Fibroblast of villous mesenchyme (primary cell): ENCODE measurements around the gene CLASRP. TPM values are rescaled to one million over a fixed set of nuclear protein-coding genes. Genes with fewer than 3 reads are reported as not detected.
A peak's percentile ranks its signal among the peaks of the same experiment; 100 is the strongest.
"Not testable (repeated sequence)": the region's sequence is repeated elsewhere in the genome, so short reads cannot be mapped to it uniquely, and the experiment has no call there.

Experiments used
- DNase-seq: peaks from one replicate; pipeline ENCODE4 v3.0.0-alpha.2; 2010; ENCODE audit warnings: low read depth
- H3K4me3 ChIP-seq: 2 replicates; pipeline ENCODE4 v1.5.1; 2011; ENCODE audit warnings: low read depth, mild to moderate bottlenecking, low read length
- CTCF ChIP-seq: IDR thresholded peaks from 2 replicates; pipeline ENCODE4 v1.5.1; 2012; ENCODE audit warnings: low read depth, mild to moderate bottlenecking, low read length; ENCODE audit not compliant: insufficient read depth
- total RNA-seq: library from RNA; depleted of rRNA; stranded (reverse); fragments of >200 nt; gene quantifications from 2 replicates; pipeline ENCODE4 v1.2.3, GENCODE V29; 2012

Gene CLASRP
- total RNA-seq, 1 donor = 16.4 TPM

DNA sequence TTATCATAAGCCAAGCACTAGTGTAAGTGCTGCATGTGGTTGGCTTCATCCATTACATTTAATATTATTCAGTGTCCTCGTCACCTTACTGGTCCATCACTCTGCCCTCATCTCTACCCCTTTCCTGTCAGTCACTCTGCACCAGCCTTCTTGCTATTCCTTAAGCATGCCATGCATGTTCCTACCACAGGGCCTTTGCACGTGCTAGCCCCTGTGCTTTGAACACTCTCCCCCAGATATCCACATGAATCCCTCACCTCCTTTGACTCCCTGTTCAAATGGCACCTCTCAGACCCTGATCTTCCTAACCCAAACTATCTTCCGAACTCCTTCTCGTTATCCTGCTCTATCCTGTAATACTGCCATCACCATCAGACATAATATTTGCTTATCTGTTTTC lies 40.8 kb upstream of the CLASRP start:
- H3K4me3 ChIP-seq = no peak overlapping the region
- DNase-seq = no peak
- no peak for TF ChIP-seq CTCF

DNA sequence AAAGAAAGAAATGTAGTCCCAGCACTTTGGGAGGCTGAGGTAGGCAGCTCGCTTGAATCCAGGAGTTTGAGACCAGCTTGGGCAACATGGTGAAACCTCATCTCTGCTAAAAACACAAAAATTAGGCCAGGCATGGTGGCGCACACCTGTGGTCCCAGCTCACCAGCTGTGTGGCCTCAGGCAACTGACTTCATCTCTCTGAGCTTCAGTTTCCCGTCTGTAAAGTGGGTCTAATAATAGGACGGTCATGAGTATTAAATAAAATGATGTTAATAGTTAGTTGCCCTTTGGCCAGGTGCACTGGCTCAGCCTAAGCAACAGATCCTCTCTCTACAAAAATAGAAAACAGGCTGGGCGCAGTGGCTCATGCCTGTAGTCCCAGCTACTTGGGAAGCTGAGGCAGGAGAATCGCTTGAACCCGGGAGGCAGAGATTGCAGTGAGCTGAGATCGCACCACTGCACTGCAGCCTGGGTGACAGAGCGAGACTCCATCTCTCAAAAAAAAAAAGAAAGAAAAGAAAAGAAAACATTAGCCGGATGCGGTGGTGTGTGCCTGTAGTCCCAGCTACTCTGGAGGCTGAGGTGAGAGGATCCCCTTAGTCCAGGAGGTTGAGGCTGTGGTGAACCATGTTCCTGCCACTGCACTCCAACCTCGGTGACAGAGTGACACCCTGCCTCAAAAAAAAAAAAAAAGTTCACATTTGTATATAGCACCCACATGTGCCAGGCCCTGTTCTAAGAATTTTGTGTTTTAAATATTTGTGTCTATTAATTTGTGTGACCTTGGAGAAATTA lies 39.5 kb upstream of the CLASRP start:
- DNase-seq = not testable (repeated sequence)

GRCh38 chr19:45000665-45001064 lies 38.2 kb upstream of the CLASRP start:
- not testable (repeated sequence) for DNase-seq
- peak overlapping the region; percentile 57 for H3K4me3 ChIP-seq

More for the DNA sequence above, 39.5 kb upstream of the CLASRP start:
- H3K4me3 ChIP-seq = not testable (repeated sequence)

- TF ChIP-seq CTCF = no peak
- DNase-seq = peak; percentile 89
- peak within 1 kb of the TSS; percentile 81 for H3K4me3 ChIP-seq
Observed at GRCh38 chr19:45001087-45001739, 37.6 kb upstream of the CLASRP start, which contains the start of gene RELB. RELB (plus strand) TSS chr19:45001464; CDS start chr19:45001580, 116 bp downstream.

- H3K4me3 ChIP-seq = no peak overlapping the region
- TF ChIP-seq CTCF = no peak
- no peak for DNase-seq
Observed at GRCh38 chr19:45003485-45003884, 35.4 kb upstream of the CLASRP start.

- H3K4me3 ChIP-seq = no peak overlapping the region
- TF ChIP-seq CTCF = no peak
- DNase-seq = no peak
Observed at GRCh38 chr19:45005787-45006186, 33.1 kb upstream of the CLASRP start.

DNA sequence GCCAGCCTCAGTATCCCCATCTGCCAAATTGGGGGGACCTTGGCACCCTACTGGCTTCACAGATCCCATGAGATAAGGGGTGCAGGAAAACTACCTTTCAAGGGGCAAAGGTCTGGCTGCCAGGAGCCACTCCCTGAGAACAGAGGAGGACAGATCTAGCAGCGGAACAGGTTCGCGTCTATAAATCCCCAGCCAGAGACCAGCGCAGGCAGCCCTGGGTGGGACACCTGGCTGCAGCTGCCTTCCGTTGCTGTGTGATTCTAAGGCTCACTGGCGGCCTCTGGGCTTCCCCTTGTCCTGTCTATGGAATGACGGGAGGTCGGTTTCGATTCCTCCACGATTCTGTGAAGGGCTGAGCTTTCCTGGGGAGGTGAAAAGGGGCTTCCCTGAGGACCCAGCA lies 30.3 kb upstream of the CLASRP start:
- no peak for TF ChIP-seq CTCF
- no peak for DNase-seq
- H3K4me3 ChIP-seq = no peak overlapping the region
